HG02938 (cell line): Measurements from ENCODE around the gene ANKRD11.
"Not testable (repeated sequence)": the region's sequence is repeated elsewhere in the genome, so short reads cannot be mapped to it uniquely, and the experiment has no call there.

Experiments used
- ATAC-seq: cut with Tn5 transposase; IDR thresholded peaks from one replicate; pipeline ENCODE4 v1.9.1; 2021; ENCODE audit warnings: mild to moderate bottlenecking, moderate library complexity; ENCODE audit not compliant: unreplicated experiment

ANKRD11 gene

DNA sequence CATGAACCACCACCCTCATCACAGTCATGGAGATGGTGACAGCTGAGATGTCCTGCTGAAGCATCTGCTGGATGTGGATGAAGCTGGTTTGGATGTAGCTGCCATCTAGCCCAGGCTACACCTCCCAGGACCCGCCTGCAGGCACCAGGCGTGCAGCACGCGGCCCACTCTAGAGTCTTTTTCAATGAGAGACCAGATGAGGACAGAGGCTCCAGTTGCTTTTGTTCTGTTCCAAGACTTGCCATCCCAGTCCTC lies 170.8 kb downstream of the ANKRD11 start:
- no peak for ATAC-seq

DNA sequence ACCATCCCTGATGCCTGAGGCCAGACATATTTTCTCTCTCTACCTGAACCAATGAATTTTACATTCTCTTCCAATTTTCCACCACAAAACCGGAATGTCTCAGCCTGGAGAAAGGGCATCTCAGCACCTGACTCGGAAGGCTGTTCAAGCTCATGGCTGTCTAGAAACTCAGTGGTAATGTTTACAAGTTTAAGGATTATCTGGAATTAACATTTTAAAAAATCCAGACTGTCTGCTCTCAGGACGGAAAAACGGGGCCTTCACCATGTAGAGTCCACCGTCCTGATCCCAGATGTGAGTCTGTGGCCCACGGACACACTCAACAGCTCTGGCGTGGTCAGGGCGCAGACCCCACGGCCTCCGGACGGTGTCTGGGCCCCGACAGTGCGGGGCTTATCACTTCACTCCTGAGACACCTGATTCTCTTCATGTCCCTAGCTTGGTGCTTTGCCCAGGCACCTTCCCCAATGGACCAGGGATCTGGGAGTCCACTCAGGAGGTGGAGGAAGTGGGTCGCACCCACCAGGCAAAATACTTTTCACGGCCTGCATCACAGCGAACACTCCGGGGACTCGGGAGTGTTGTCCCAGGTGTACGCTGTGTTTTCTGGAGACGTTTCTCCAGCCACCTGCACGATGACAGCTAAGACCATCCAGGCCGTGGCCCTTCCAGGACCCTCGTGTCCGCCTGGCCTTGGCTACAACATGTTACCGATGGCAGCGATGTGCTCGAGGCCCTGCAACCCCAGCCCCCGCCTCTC lies 171.3 kb downstream of the ANKRD11 start:
- no peak for ATAC-seq

DNA sequence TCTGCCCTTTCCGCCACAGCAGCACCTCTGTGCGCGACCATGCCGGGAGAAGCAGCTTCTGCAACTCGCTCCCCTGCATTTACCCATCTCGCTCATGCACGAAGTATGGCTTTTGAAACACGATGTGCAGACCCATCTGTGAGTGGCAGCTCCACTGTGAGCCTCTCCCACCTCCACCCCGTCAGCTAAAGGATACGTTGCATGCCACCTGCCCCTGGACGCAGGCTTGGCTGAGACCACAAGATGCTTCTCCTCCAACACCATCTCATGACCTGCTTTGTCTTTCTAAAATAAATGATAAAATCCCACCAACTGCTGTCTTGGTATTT lies 172.0 kb downstream of the ANKRD11 start:
- no peak for ATAC-seq

DNA sequence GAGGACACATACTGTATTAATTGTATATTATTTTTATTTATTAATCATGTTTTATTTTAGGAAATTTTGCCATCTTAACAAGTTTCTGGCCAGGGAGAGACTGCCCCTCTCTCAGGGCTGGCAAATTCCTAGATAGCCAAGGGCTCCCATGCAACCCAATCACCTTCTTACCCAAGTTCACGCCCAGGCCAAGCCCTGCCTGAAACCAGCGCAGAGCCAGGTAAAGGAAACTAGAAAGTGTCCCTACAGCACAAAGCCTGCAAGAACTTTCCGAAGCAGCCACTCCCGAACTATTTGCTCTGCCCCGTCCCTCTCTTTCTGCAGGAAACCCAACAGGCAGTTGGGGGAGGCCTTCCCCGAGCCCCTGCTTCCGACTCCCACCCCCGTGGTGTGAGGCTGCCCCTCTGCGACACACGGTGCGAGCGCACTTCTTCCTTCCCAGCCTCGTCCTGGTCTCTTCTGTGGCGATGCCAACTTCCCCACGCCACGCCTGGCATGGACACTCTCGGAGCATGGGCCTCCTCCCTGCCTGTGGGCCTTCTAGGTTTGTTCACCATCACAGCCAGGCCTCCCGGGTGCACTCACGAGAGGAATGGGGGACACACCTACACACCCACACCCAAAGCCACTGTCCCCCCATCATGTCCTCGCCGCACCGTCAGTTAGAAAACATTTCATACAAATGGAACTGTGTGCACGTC lies 172.5 kb downstream of the ANKRD11 start:
- no peak for ATAC-seq

DNA sequence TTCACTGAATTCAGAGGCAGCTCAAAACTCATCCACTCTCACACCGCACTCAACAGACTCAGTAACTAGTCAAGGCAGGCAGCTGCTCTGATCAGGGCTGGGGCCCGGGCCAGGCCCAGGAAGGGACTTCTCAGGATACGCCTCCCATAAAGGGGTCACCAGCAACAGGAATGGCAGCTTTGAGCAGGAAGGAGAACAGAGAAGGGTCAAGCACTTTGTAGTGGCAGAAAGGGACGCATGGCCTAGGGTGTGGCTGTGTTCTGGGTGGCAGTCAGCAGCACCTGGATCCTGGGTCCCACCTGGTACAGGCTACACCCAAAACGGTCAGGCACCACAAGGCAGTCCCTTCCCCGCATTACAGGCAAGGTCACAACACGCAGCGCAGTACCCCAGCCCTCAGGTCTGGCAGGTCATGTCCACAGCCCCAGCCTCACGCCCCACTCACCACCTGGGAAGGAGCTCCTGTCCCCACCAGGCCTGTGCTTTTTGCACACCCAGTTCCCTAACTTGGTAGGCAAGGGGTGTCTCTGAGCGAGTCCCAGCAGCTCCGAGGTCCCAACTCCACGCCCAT lies 173.2 kb downstream of the ANKRD11 start:
- no peak for ATAC-seq

DNA sequence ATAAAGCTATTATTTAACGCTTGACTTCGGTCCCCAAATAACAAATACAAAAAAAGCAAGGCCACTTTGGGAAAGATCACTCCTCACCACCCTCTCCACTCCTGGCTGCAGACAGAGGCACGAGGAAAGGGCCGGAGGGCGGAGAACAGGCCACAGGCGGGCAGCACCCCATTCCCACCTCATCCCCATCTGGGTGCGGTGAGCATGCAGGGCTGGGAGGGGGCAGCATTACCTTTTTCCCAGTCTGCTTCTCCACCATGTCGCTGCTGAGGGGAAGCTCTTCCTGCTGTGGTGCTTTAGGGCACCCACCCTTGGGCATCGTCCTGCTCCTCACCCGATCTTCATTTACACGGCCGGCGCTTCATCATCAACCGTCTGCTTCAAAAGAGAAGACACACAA lies 173.7 kb downstream of the ANKRD11 start:
- no peak for ATAC-seq

DNA sequence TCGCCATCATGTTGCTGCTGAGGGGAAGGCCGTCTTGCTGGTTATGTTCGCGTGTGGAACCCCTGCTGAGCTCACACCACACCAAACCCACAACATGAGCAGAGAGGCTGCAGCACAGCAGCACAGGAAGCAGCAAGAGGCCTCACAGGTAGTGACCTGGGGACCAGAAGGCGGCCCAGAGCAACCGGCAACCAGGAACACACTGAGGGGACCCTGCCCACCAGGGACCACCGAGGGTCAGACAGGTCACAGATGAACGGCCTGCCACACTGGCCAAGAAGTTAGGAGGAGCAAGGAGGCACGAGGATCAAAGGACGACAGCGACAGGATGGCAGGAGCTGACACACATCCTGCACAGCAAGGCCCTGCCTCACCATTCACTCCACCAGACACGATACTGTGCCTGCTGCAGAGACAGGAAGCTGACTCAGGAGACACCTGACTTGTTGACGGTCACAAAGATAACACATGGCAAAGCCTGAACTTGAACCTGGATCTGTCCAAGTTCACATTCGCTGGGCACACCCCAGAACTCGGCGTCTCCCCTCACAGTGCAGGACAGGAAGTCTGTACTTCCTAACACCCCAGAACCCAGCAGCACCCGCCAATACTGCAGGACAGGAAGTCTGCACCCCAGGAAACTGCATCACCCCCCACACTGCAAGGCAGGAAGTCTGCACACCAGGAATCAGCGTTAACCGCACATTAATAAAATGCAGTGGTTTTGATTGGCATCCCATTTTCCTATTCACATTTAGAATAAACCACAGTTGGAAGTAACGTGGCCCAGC lies 174.4 kb downstream of the ANKRD11 start:
- ATAC-seq: no peak

DNA sequence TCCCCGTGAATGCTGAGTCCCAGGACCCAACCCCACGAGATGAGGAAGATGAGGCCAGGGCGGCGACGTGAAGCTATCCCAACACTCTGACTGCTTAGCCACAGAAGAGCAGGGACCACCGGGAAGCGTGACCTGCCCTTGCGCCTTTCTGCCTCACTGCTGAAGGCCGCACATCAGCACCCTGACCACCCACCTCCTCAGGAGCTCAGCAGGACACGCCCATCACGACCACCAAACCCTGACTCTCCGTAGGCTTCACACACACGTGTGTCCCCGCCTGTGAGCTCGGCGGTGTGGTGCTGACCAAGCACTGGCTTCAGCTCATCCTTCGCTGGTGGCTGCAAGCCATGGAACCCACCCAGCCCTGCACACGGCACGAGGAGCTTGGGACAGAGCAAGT lies 175.1 kb downstream of the ANKRD11 start:
- no peak for ATAC-seq

DNA sequence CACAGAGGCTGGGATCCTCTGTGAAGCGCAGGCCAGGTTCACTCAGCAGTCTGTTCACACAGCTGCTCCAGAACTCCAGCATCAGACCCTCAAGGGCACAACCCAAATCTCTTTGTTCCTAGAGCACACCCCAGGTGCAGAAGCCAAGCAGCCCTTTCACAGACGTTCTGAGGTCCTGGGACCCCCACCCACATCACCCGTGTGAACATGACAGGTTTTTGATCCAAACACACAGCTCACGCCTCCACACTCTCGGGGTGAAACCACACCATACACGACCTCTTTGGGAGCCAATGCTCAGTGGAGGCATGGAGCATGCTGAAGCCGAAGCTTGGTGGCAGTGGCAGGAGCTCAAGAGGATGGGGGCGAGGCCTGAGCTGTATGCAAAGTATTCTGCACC lies 175.5 kb downstream of the ANKRD11 start:
- no peak for ATAC-seq

DNA sequence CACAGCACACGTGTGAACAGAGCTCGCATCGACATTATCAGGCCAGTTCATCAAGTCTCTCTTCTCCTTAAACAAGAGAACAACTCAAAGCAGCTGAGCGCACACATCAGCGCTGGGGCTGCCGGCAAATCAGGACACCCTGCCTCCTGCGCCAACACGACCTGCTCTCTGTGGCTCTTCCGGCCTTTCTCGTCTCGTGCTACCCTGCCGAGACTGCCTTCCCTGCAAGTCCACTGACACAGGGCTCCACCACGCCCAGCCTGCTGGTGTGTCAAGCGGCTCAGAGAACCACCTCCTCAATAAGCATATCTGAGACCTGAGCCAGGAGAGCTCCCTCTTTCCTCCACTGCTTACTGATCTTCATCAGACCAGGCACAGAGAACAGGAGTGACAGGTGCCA lies 176.0 kb downstream of the ANKRD11 start:
- no peak for ATAC-seq

DNA sequence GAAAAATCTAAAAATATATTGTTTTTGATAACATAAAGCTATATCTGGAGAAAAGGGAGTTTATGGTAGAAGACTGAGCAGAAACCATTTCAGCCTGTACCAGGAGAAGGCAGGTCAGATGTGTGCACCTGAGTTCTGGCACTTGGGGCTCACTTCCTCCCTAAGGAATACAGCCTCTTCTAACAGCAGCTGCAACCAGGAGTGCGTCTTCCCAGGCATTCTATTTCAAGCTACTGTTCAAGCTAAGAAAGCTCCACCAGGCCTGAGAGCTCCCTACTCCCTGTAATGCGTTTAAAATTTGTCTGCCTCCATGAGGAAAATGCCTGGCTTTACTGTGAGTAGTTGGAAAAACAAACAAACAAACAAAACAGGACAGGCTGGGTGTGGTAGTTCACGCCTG lies 176.8 kb downstream of the ANKRD11 start:
- no peak for ATAC-seq

DNA sequence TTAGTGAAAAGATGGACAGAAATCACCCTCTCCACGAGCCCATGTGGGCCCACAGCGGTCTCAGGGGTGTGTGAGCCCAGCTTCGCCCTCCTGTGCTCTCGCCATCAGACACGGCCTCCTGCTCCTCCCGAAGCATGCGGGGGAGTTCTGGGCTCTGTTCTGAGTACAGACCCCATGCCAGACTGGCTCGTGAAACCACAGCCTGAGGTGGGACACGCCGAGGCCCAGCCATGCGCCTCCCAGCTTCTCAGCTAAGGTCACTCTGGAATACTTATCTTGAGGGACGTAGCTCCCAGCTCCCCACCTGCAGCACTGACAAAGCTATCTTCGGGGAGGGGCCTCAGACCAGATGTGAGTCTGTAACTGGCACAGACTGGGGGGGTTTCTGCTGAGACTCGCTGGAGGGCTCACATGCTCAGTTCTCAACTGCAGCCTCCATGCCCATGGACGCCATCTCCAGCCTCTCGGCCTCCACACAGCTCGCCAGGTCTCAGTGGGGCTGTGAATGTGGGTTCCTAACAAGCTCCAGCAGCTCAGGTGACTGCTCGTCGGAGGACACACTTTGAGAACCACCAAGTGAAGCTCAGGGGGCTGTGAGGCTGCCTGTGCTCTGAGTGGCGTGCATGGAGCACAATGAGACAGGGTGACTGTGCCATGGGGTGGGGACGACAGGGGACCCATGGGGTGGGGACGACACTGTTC lies 177.6 kb downstream of the ANKRD11 start:
- no peak for ATAC-seq

DNA sequence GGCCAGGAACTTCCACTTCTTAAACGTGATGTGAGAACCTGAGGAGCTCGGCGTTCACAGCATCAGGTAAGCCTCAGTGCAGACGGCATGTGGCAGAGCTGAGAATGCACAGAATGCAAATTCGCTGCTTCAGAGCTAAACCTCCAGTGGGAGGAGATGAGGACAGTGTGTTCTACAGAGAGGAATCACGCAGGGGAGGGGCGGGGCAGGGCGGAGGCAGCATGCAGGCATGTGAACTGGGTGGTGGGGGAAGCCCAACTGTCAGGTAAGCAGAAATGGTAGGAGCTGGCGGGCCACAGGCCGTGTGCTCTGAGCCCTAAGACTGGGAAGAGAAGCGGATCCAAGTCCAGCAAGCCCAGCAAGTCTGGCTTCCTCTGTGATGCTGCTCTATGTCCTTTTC lies 178.2 kb downstream of the ANKRD11 start:
- ATAC-seq: no peak

DNA sequence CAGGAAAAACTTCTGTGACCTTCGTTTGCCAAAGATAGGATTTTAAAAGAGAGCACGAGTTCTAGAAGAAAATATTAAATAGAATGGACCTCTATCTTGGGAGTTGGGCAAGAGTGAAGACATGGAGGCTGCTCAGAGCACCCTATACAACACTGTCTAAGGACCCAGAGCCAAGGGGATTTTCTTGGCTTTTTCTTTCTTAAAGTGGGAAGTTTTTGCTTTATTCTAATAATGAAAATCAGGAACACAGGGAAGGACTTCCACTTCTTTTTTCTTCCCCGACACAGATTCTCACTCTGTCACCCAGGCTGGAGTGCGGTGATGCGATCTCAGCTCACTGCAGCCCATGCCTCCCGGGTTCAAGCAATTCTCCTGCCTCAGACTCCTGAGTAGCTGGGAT lies 178.7 kb downstream of the ANKRD11 start:
- no peak for ATAC-seq

DNA sequence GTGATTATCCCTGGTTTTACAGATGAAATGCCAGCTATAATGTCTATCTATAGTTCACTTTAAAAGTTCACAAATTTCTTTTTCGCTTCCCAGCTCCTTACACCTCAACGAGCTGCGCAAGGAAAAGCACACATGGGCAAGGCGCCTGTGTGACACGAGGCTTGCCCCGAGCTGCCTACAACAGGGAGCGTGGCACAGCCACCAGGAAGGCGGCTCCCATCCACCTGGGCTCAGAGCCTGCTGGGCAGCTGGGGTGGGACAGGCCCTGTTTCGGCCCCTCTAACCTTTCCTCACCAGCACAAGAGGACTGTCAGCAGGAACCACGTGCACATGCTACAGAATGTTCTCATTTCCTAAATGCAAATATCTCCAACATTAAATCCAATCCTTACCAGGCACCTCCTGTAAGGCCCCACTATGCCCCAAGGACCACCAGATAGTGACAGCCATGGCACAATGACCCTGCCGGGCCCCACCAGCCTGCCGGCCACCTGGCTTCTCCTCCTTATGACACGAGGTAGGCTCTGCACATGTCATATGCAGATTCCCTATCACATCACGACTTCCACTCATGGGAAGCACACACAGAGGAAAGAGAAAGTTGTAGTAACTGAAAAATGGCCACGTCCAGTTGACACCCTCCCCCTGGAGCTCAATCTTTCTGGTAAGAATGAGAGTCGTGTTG lies 180.8 kb downstream of the ANKRD11 start:
- ATAC-seq: no peak

DNA sequence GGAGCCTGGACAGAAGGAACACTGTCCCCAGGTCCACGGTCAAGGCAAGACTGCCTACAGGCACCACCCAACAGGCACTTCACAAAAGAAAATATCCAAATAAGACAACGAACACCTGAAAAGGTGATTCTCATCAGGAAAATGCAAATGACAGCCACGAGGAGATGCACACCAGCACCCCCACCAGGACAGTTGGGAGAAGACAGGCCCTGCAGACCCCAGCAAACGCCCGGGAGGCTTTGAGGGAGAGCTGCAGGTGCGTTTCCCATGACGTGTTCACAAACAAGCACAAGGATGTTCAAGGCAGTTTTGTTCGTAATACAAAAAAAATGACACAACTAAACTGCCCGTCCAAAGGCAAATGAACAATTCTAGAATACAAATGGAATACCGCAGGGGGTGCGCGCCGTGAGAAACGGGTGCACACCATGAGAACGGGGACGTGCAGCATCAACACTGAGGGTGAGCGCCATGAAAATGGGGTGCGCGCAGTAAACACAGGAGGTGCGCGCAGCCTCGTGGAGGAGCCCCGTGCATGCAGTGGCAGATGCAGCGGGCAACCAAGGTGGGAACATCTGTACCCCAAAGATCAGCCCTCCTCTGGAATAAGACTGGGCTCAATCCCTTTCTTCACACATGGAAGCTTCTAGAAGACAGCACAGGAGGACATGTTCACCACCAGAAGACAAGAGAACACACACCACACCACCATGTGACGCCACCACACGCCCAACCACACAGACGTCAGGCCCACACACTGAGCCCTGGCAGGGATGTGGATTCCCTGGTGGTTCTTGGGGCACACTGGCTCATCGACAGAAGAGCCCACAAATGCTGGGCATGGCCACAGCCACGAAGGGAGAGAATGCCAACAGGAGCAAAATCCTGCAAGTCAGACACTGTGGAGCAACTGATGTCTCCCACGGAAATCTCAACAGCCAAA lies 181.7 kb downstream of the ANKRD11 start:
- ATAC-seq: no peak

DNA sequence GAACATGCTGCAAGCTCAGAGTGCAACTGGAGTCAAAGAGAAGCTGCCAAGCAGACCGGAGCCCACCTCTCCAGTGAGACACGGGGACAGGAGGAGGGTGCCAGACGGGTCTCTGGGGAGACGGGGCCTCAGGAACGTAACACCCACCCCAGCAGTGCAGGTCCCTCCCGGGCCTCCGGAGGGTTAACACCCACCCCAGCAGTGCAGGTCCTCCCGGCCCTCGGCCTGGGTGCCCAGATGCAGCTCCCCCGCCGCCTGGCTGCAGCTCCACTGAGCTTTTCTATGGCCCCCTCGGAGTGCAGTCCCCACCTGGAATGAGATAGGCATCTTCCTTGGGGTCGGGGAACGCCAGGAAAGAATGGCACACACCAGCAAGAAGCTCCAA lies 182.9 kb downstream of the ANKRD11 start:
- no peak for ATAC-seq

DNA sequence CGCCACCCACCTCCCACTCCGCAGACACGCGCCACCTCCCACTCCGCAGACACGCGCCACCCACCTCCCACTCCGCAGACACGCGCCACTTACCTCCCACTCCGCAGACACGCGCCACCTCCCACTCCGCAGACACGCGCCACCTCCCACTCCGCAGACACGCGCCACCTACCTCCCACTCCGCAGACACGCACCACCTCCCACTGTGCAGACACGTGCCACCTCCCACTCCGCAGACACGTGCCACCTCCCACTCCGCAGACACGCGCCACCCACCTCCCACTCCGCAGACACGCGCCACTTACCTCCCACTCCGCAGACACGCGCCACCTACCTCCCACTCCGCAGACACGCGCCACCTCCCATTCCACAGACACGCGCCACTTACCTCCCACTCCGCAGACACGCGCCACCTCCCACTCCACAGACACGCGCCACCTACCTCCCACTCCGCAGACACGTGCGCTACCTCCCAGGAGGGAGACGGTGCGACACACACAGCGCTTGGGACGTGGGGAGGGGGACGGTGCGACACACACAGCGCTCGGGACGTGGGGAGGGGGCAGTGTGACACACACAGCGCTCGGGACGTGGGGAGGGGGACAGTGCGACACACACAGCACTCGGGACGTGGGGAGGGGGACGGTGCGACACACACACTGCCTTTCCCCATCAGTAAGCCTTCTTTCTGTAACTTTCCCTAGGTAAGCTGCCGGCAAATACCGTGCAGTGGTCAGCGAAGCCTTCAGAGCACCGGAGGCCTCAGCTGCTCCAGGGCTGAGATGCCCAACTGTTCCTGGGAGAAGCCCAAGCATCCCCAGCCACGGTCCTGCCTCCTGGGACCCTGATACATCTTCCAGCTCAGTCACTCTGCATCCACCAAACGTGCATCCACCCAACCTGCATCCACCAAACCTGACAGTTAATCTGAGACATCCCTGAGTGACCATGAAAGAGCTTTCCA lies 183.6 kb downstream of the ANKRD11 start:
- ATAC-seq: not testable (repeated sequence)
